ENCODE measurements around the gene SIRPG.
"Not testable (repeated sequence)": the region's sequence is repeated elsewhere in the genome, so short reads cannot be mapped to it uniquely, and the experiment has no call there.

Gene SIRPG

DNA sequence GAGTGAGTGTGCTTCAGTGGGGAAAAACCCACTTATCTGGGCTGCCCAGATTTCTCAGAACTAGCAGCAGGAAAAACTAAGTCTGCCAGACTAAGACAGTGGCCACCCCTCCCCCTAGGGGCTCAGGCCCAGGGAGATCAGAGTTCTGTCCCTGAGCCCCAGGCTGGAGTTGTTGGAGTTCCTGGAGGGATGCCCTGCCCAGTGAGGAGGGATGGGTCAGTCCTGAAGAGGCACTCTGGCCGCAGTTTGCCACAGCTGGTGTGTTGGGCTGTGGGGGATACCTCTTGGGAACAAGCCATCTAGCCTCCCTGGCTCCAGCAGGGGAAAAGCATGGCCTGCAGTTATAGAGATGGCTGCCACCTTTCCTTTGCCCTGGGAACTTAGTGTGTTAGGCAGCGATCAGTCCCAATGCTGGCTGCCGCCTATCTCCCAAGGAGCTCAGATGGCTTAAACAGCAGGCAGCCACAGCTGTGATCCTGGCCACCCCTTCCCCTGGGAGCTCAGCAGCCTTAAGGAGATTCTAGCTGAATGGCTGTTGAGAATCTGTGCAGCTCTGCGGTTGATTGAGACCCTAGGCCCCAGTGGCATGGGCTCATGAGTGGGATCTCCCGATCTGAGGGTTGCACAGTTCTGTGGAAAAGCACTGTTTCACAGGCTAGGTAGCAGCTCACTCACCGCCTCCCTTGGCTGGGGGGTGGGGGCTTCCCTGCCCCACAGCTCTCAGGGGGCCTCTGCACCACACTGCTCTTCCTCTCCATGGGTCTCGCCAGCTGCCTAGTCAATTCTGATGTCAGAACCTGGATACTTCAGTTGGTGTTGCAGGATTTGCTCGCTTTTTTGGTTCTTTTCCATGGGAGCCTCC is 13.2 kb downstream of the SIRPG start:
- Histone ChIP-seq H3K4me3 (ENCODE audit: low read depth, low read length) (no peak overlapping the region), H3K27ac (no peak overlapping the region), H3K36me3 (replicated peaks) (no peaks in the 10 kb centered on the region), H3K27me3 (replicated peaks) (no peaks in the 10 kb centered on the region)
- in situ Hi-C loops (cut with HindIII; ENCODE audit: low pct_ligation_motif_present, low sequenced_read_pairs), result no loop called here
- TF ChIP-seq CTCF (IDR thresholded peaks at IDR 0.05; ENCODE audit: low read depth, low read length, missing control alignments), result no peak
- DNase-seq, result no peak

GRCh38 chr20:1638643-1639042 is 18.9 kb downstream of the SIRPG start:
- H3K4me3 ChIP-seq (ENCODE audit: low read depth, low read length); in situ Hi-C loops (cut with HindIII; ENCODE audit: low pct_ligation_motif_present, low sequenced_read_pairs); H3K27me3 ChIP-seq (replicated peaks); H3K27ac ChIP-seq; H3K36me3 ChIP-seq (replicated peaks); DNase-seq: not testable (repeated sequence)

- no peak overlapping the region for H3K27ac ChIP-seq
- H3K4me3 ChIP-seq (ENCODE audit: low read depth, low read length), result no peak overlapping the region
- H3K36me3 ChIP-seq (replicated peaks), result no peaks in the 10 kb centered on the region
- no peak for DNase-seq
- no peak for TF ChIP-seq CTCF (IDR thresholded peaks at IDR 0.05; ENCODE audit: low read depth, low read length, missing control alignments)
- in situ Hi-C loops (cut with HindIII; ENCODE audit: low pct_ligation_motif_present, low sequenced_read_pairs), result no loop called here
- no peaks in the 10 kb centered on the region for H3K27me3 ChIP-seq (replicated peaks)
Observed at GRCh38 chr20:1637755-1638154, 19.8 kb downstream of the SIRPG start.

GRCh38 chr20:1637226-1637625 is 20.4 kb downstream of the SIRPG start:
- Histone ChIP-seq H3K36me3 (replicated peaks) (no peaks in the 10 kb centered on the region), H3K4me3 (ENCODE audit: low read depth, low read length) (no peak overlapping the region), H3K27me3 (replicated peaks) (no peaks in the 10 kb centered on the region), H3K27ac (no peak overlapping the region)
- in situ Hi-C loops (cut with HindIII; ENCODE audit: low pct_ligation_motif_present, low sequenced_read_pairs), result no loop called here
- DNase-seq, result no peak
- TF ChIP-seq CTCF (IDR thresholded peaks at IDR 0.05; ENCODE audit: low read depth, low read length, missing control alignments), result no peak

DNA sequence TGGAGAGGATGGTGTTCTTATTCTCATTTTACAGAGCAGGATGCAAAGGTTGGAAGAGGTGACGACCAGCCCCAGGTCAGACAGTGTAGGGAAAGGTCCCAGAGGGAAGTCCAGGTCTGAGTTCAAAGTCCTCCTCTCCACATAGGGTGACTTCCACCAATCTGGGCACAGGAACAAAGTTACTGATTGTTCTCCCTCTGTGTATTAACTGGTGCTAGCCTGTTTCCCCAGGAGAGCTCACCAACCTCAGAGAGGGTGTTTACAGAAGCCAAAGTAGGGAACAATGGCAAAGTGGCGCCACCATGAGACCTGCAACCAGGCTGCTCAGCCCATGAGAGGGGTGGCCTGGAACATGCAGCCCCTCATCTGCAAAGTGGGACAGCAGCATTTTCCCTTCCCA is 21.0 kb downstream of the SIRPG start:
- in situ Hi-C loops (cut with HindIII; ENCODE audit: low pct_ligation_motif_present, low sequenced_read_pairs), result no loop called here
- Histone ChIP-seq H3K4me3 (ENCODE audit: low read depth, low read length) (no peak overlapping the region), H3K27ac (no peak overlapping the region), H3K27me3 (replicated peaks) (no peaks in the 10 kb centered on the region), H3K36me3 (replicated peaks) (no peaks in the 10 kb centered on the region)
- no peak for DNase-seq
- no peak for TF ChIP-seq CTCF (IDR thresholded peaks at IDR 0.05; ENCODE audit: low read depth, low read length, missing control alignments)

GRCh38 chr20:1635291-1635979 is 22.1 kb downstream of the SIRPG start:
- no peak overlapping the region for H3K27ac ChIP-seq
- no peak for TF ChIP-seq CTCF (IDR thresholded peaks at IDR 0.05; ENCODE audit: low read depth, low read length, missing control alignments)
- H3K36me3 ChIP-seq (replicated peaks), result no peaks in the 10 kb centered on the region
- DNase-seq, result no peak
- H3K27me3 ChIP-seq (replicated peaks), result no peaks in the 10 kb centered on the region
- in situ Hi-C loops (cut with HindIII; ENCODE audit: low pct_ligation_motif_present, low sequenced_read_pairs), result no loop called here
- no peak overlapping the region for H3K4me3 ChIP-seq (ENCODE audit: low read depth, low read length)
